HepG2 (cell line): ENCODE measurements around the gene KAZN. TPM values are rescaled to one million over a fixed set of nuclear protein-coding genes. Genes with fewer than 3 reads are reported as not detected.
A peak's percentile ranks its signal among the peaks of the same experiment; 100 is the strongest.

Experiments used
- ATF7-NPFF ChIP-seq: sonication (generic); formaldehyde crosslinking; IDR thresholded peaks from 2 replicates; pipeline ENCODE4 v1.8.1; 2023; ENCODE audit warnings: mild to moderate bottlenecking, low read depth, missing genetic modification reagents, moderate library complexity
- FOXO1 ChIP-seq: sonication (generic); formaldehyde crosslinking; IDR thresholded peaks from 2 replicates; pipeline ENCODE4 v1.4.0; 2020; ENCODE audit warnings: missing genetic modification reagents
- HNF4A ChIP-seq: sonication (generic); formaldehyde crosslinking; IDR thresholded peaks from 2 replicates; pipeline ENCODE4 v1.4.0; 2020; ENCODE audit warnings: missing genetic modification reagents
- KDM3A ChIP-seq: IDR thresholded peaks from 2 replicates; pipeline ENCODE4 v1.6.1; 2018; ENCODE audit warnings: low read depth, missing compliant biosample characterization
- MYNN ChIP-seq: sonication (generic); formaldehyde crosslinking; IDR thresholded peaks from 2 replicates; pipeline ENCODE4 v1.4.0; 2020; ENCODE audit warnings: mild to moderate bottlenecking, low read depth, missing genetic modification reagents
- POLR2G ChIP-seq: fragments of 200-400 bp; formaldehyde crosslinking; IDR thresholded peaks from 2 replicates; pipeline ENCODE4 v1.6.1; 2018; ENCODE audit warnings: mild to moderate bottlenecking, low read depth, low read length, moderate library complexity
- RARG ChIP-seq: sonication (generic); formaldehyde crosslinking; IDR thresholded peaks from 2 replicates; pipeline ENCODE4 v1.4.0; 2020; ENCODE audit warnings: low read depth, mild to moderate bottlenecking, missing genetic modification reagents
- RBFOX2 ChIP-seq: fragments of 200-400 bp; formaldehyde crosslinking; IDR thresholded peaks from 2 replicates; pipeline ENCODE4 v1.6.1; 2017; ENCODE audit warnings: low read depth, mild to moderate bottlenecking, low read length
- ZBTB42 ChIP-seq: sonication (generic); formaldehyde crosslinking; IDR thresholded peaks from 2 replicates; pipeline ENCODE4 v1.5.0; 2020; ENCODE audit warnings: mild to moderate bottlenecking, missing genetic modification reagents
- ZFP1 ChIP-seq: IDR thresholded peaks from 2 replicates; pipeline ENCODE4 v1.6.1; 2016
- ZIK1 ChIP-seq: sonication (generic); formaldehyde crosslinking; IDR thresholded peaks from 2 replicates; pipeline ENCODE4 v1.5.0; 2020; ENCODE audit warnings: mild to moderate bottlenecking, low read depth, missing genetic modification reagents, borderline replicate concordance
- ZMAT3 ChIP-seq: sonication (generic); formaldehyde crosslinking; conservative IDR thresholded peaks from 2 replicates; pipeline ENCODE4 v1.7.0; 2021; ENCODE audit warnings: missing genetic modification reagents
- ZNF136 ChIP-seq: sonication (generic); formaldehyde crosslinking; IDR thresholded peaks from 2 replicates; pipeline ENCODE4 v1.8.1; 2022; ENCODE audit warnings: low read depth, mild to moderate bottlenecking, moderate library complexity, missing genetic modification reagents
- ZNF383 ChIP-seq: sonication (generic); formaldehyde crosslinking; IDR thresholded peaks from 2 replicates; pipeline ENCODE4 v1.4.0; 2020; ENCODE audit warnings: missing genetic modification reagents, mild to moderate bottlenecking, borderline replicate concordance
- ZNF441 ChIP-seq: sonication (generic); formaldehyde crosslinking; IDR thresholded peaks from 2 replicates; pipeline ENCODE4 v1.7.0; 2021; ENCODE audit warnings: missing genetic modification reagents, borderline replicate concordance
- ZNF530 ChIP-seq: sonication (generic); formaldehyde crosslinking; IDR thresholded peaks from 2 replicates; pipeline ENCODE4 v1.5.0; 2020; ENCODE audit warnings: low read depth, mild to moderate bottlenecking, missing genetic modification reagents
- ZNF678 ChIP-seq: sonication (generic); formaldehyde crosslinking; IDR thresholded peaks from 2 replicates; pipeline ENCODE4 v1.4.0; 2020; ENCODE audit warnings: mild to moderate bottlenecking, missing genetic modification reagents
- ZNF792 ChIP-seq: IDR thresholded peaks from 2 replicates; pipeline ENCODE4 v1.6.1; 2016
- ZNF841 ChIP-seq: sonication (generic); formaldehyde crosslinking; IDR thresholded peaks from 2 replicates; pipeline ENCODE4 v1.8.1; 2023; ENCODE audit warnings: missing genetic modification reagents, borderline replicate concordance
- polyA plus RNA-seq, 8 experiments: library from polyadenylated mRNA; depleted of rRNA in 3 of 8; stranded (reverse) in 7 of 8; unstranded in 1 of 8; fragments of >200 nt; fragmentation: Illumina TruSeq in 4 of 8; extraction: Trizol in 4 of 8; gene quantifications; 2 replicates each; pipeline versions ENCODE4 v1.2.1 to v1.2.3, GENCODE V29; 2011 to 2016; ENCODE audit warnings: low read depth in 4 of 8, missing spikeins in 1 of 8, mixed read lengths in 1 of 8; ENCODE audit not compliant: insufficient read depth in 1 of 8
- total RNA-seq, 5 experiments: library from RNA; depleted of rRNA; stranded (reverse); fragments of >200 nt; fragmentation: Illumina TruSeq; extraction: Trizol; gene quantifications; 2 replicates each; pipeline ENCODE4 v1.2.3, GENCODE V29; 2016; ENCODE audit warnings: low read depth in 1 of 5
- TF ChIP-seq, protein P1 (sequence below): IDR thresholded peaks from 2 replicates; pipeline ENCODE4 v1.6.1; 2012; ENCODE audit warnings: inconsistent platforms
- TF ChIP-seq, protein P2 (sequence below): IDR thresholded peaks from 2 replicates; pipeline ENCODE4 v1.6.1; 2016; ENCODE audit warnings: missing compliant biosample characterization, missing genetic modification reagents, borderline replicate concordance
- TF ChIP-seq, protein P3 (sequence below): sonication (generic); formaldehyde crosslinking; IDR thresholded peaks from 2 replicates; pipeline ENCODE4 v1.4.0; 2020; ENCODE audit warnings: mild to moderate bottlenecking, missing genetic modification reagents

Gene KAZN
- total and polyA plus RNA-seq, 2 of the 13 experiments (the other 11 are each of a cell fraction or from before 2014, with no cell fraction given): 10.4 to 13.5 TPM

DNA sequence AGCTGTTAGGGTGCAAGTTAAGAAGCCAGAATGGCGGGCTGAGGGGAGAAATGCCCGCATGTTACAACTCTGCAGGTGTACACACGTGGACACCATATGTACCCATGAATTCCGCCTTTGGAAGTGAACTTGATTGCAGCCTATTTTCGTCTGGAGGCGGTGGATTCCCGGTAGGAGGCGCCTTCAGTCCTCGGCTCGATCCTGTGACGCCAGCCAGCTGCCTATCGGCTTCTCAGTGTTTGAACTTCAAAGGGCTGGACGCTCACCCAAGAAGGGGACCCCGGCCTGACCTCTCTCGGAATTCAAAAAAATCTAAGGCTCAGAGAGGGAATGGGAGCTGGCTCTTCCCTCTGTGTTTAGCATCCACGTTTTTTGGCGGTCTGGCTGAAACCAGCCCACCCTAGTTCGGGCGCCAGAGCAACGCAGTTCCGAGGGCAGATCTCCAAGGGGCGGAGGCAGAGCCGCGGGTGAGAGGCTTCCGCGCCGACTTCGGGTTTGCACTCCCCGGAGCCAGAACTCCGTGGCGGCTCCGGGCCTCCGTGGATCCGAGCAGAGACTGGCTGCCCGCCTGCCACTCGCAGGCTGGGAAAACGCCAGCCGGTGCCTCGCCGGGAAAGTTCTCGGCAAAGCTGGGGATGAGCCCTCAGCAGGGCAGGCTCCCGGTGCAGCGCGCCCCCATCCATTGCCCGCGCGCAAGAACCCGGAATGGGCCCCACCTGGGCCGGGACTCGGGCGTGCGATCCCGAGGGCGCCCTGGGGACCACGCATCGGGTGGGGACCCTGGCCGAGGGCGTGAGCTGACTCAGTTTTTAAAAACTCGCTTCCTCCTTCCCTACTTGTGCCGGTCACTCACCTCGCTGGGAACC, 554.1 kb downstream of the KAZN start (continued):
- TF ChIP-seq, protein P1, sequence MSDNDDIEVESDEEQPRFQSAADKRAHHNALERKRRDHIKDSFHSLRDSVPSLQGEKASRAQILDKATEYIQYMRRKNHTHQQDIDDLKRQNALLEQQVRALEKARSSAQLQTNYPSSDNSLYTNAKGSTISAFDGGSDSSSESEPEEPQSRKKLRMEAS: peak; percentile 71
- TF ChIP-seq ZNF383 (CRISPR knock-in tag) (no peak), ATF7-NPFF (CRISPR knock-in tag) (no peak), HNF4A (no peak; the same call in 1 of the 2 replicates), ZNF841 (CRISPR knock-in tag) (no peak), ZMAT3 (CRISPR knock-in tag) (peak; percentile 77), ZNF792 (no peak), ZNF678 (CRISPR knock-in tag) (no peak), RBFOX2 (peak; percentile 85), ZIK1 (CRISPR knock-in tag) (no peak), ZNF136 (no peak), RARG (CRISPR knock-in tag) (no peak), KDM3A (no peak), ZFP1 (no peak), MYNN (no peak), ZNF530 (CRISPR knock-in tag) (no peak), ZBTB42 (CRISPR knock-in tag) (no peak), ZNF441 (CRISPR knock-in tag) (peak; percentile 48; the same call in 1 of the 2 replicates), FOXO1 (0 out of 2 replicates have a peak, but pooled peaks have one; percentile 5), POLR2G (peak; percentile 70)
- TF ChIP-seq, protein P2, sequence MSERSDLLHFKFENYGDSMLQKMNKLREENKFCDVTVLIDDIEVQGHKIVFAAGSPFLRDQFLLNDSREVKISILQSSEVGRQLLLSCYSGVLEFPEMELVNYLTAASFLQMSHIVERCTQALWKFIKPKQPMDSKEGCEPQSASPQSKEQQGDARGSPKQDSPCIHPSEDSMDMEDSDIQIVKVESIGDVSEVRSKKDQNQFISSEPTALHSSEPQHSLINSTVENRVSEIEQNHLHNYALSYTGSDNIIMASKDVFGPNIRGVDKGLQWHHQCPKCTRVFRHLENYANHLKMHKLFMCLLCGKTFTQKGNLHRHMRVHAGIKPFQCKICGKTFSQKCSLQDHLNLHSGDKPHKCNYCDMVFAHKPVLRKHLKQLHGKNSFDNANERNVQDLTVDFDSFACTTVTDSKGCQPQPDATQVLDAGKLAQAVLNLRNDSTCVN (CRISPR knock-in tag): no peak
- TF ChIP-seq, protein P3, sequence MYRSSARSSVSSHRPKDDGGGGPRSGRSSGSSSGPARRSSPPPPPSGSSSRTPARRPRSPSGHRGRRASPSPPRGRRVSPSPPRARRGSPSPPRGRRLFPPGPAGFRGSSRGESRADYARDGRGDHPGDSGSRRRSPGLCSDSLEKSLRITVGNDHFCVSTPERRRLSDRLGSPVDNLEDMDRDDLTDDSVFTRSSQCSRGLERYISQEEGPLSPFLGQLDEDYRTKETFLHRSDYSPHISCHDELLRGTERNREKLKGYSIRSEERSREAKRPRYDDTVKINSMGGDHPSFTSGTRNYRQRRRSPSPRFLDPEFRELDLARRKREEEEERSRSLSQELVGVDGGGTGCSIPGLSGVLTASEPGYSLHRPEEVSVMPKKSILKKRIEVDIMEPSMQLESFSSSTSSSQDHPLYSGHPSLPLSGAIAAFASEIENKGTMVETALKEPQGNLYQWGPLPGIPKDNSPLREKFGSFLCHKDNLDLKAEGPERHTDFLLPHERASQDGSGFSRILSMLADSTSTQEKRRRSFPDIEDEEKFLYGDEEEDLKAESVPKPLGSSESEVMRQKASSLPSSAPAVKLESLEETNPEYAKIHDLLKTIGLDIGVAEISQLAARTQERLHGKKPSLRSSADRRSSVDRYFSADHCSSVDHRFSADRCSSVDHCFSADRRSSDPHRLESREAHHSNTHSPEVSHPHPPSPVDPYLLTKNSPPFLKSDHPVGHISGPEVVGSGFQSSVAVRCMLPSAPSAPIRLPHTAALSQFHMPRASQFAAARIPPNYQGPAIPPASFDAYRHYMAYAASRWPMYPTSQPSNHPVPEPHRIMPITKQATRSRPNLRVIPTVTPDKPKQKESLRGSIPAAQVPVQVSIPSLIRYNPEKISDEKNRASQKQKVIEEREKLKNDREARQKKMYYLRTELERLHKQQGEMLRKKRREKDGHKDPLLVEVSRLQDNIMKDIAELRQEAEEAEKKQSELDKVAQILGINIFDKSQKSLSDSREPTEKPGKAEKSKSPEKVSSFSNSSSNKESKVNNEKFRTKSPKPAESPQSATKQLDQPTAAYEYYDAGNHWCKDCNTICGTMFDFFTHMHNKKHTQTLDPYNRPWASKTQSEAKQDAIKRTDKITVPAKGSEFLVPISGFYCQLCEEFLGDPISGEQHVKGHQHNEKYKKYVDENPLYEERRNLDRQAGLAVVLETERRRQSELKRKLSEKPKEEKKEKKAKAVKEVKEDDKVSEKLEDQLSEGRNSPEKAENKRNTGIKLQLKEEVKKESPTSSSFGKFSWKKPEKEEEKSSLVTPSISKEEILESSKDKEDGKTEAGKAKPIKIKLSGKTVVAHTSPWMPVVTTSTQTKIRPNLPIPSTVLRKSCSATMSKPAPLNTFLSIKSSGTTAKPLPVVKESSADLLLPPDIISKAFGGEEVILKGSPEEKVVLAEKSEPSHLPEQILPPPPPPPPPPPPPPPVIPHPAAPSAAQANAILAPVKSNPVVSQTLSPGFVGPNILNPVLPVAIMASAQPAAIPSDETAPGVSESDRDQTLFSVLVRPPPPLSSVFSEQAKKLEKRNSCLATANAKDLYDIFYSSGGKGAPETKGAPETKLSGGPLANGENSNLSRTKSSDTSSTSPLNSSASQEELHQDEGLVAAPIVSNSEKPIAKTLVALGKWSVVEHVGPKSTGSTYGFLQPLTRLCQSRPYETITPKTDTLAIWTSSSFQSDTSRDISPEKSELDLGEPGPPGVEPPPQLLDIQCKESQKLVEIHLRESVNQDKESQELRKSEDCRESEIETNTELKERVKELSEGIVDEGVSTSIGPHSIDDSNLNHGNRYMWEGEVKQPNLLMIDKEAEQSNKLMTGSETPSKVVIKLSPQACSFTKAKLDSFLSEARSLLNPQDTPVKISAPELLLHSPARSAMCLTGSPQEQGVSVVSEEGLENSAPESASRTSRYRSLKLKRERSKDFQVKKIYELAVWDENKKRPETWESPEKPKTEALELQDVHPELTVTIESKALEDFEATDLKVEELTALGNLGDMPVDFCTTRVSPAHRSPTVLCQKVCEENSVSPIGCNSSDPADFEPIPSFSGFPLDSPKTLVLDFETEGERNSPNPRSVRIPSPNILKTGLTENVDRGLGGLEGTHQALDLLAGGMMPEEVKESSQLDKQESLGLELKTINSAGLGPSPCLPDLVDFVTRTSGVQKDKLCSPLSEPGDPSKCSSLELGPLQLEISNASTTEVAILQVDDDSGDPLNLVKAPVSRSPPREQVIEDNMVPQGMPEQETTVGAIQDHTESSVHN: no peak
